Thymus (tissue), 11 donors: ENCODE measurements around the gene DNTT. TPM values are rescaled to one million over a fixed set of nuclear protein-coding genes. Genes with fewer than 3 reads are reported as not detected.

Experiments
- DNase-seq, 9 donors: peaks; one replicate each; pipeline ENCODE4 v3.0.0-alpha.2; 2013; ENCODE audit warnings: low spot score in 9 of 9, low read depth in 6 of 9, missing footprints in 1 of 9
- H3K27ac ChIP-seq, 2 donors: one replicate each; pipeline ENCODE4 v1.5.1; 2013; ENCODE audit warnings: control low read depth in 1 of 2, low read depth in 1 of 2, low read length in 1 of 2, mild to moderate bottlenecking in 1 of 2, moderate library complexity in 1 of 2
- H3K27me3 ChIP-seq, 2 donors: one replicate each; pipeline ENCODE4 v1.5.1; 2013; ENCODE audit warnings: low read length in 1 of 2; ENCODE audit not compliant: control insufficient read depth in 2 of 2, insufficient read depth in 1 of 2
- H3K36me3 ChIP-seq, 2 donors: one replicate each; pipeline ENCODE4 v1.5.1; 2013; ENCODE audit warnings: low read length in 1 of 2, mild to moderate bottlenecking in 1 of 2, moderate library complexity in 1 of 2; ENCODE audit not compliant: control insufficient read depth in 2 of 2, insufficient read depth in 2 of 2
- H3K4me1 ChIP-seq, 2 donors: one replicate each; pipeline ENCODE4 v1.5.1; 2013; ENCODE audit warnings: low read length in 2 of 2; ENCODE audit not compliant: control insufficient read depth in 2 of 2, insufficient read depth in 2 of 2
- H3K4me3 ChIP-seq, 2 donors: one replicate each; pipeline ENCODE4 v1.5.1; 2013; ENCODE audit warnings: low read length in 2 of 2, control low read depth in 1 of 2, mild to moderate bottlenecking in 1 of 2
- H3K9me3 ChIP-seq, 2 donors: one replicate each; pipeline ENCODE4 v1.5.1; 2013; ENCODE audit warnings: low read length in 1 of 2, mild to moderate bottlenecking in 1 of 2; ENCODE audit not compliant: control insufficient read depth in 2 of 2, insufficient read depth in 1 of 2
- WGBS: extraction: QIAGEN DNeasy Blood & Tissue Kit; methylation state at CpG from one replicate; pipeline ENCODE4 v1.1.7; 2013; 5-methylcytosine and 5-hydroxymethylcytosine counted together
- polyA plus RNA-seq: library from polyadenylated mRNA; stranded (reverse); fragments of 200-250 nt; gene quantifications from one replicate; pipeline ENCODE4 v1.2.3, GENCODE V29; 2013
- total RNA-seq: library from RNA; stranded (reverse); fragments of 120-200 nt; gene quantifications from one replicate; pipeline ENCODE4 v1.2.4, GENCODE V29; 2013
- donor health status: healthy.

Gene DNTT
- total and polyA plus RNA-seq, 2 donors, result 38.4 to 38.7 TPM

DNA sequence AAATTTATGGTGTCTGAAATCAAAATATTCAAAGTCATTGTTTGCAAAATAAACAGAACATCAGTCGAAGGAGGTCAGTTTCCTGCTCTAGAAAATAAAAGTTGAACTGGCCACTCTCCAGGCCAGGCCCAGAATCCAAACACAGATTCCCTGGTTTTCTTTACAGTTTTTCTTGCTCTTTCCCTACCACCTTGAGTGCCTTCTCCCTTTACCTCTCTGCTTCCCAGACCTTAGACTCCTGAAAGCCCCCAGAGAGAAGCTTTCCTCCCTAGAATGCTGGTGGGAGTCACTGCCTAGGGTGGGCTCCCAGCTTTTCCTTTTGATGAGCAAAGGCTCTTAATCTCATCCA is 6.1 kb downstream of the DNTT start:
- Histone ChIP-seq H3K4me1 (peaks cover 38 to 72% of the 10 kb centered on the region in 2 donors), H3K27me3 (no peaks in the 10 kb centered on the region), H3K36me3 (peaks cover 0 to 3% of the 10 kb centered on the region in 2 donors), H3K9me3 (no peaks in the 10 kb centered on the region), H3K4me3 (peak overlapping the region in 1 of 2 donors; percentile 85), H3K27ac (peak overlapping the region; percentile 0 to 68)
- no peak for DNase-seq
- 41% methylated on average over 1 of the region's 1 CpG for WGBS

DNA sequence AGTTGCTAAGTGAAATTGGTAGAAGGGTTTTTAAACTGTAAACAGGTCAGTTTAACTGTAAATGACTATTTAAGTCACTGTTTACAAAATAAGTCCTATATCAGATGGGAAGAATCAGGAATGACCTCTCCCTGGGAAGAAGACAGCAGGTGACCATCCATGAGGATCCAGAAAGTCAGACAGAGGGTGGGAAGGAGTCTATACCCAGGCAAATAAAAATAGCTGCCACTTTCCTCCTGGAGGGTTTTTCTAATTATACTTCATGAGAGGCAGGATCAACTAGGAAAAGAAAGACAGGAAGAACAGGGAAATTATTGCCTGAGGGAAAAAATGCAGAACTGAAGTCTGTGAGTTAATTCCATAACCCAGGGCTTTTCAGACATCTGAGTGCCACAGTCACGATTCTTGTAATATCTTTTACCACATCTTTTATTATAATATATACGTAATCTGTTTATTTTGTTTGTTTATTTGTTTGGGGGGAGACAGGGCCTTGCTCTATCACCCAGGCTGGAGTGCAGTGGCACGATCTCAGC is 7.0 kb downstream of the DNTT start:
- no peak for DNase-seq
- peaks cover 45 to 77% of the 10 kb centered on the region in 2 donors for H3K4me1 ChIP-seq
- peak overlapping the region in 1 of 2 donors; percentile 4 for H3K27ac ChIP-seq
- H3K4me3 ChIP-seq, result peak overlapping the region in 1 of 2 donors; percentile 6
- H3K9me3 ChIP-seq, result no peaks in the 10 kb centered on the region
- no peaks in the 10 kb centered on the region for H3K27me3 ChIP-seq
- 54% methylated on average over 3 of the region's 3 CpGs for WGBS
- peaks cover 0 to 7% of the 10 kb centered on the region in 2 donors for H3K36me3 ChIP-seq

DNA sequence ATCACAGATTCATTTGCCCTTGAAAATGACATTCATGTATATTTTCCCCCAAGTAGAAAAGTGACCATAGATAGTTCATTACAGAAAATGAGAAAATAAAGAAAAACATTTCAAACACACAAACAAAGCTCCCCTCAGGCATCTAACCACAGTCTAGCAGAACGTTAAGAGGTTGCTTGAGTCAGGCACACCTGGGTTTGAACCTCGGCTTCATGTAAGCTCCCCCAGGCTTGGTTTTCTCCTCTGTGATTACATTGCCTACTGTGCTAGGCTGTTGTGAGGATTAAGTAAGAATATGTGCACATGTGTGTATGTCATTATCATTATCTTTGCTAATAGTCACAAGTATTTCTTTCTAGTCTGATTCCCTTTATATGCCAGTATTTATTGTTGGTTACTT is 9.1 kb downstream of the DNTT start:
- H3K4me3 ChIP-seq, result peak overlapping the region in 1 of 2 donors; percentile 44
- DNase-seq, result peak in 4 of 9 donors; percentile 48 to 83 (median 56)
- H3K9me3 ChIP-seq, result no peaks in the 10 kb centered on the region
- no peaks in the 10 kb centered on the region for H3K27me3 ChIP-seq
- peak overlapping the region; percentile 81 to 88 for H3K27ac ChIP-seq
- peaks cover 50 to 68% of the 10 kb centered on the region in 2 donors for H3K4me1 ChIP-seq
- H3K36me3 ChIP-seq, result peaks cover 4 to 17% of the 10 kb centered on the region in 2 donors
- WGBS, result 4% methylated on average over 2 of the region's 2 CpGs

DNA sequence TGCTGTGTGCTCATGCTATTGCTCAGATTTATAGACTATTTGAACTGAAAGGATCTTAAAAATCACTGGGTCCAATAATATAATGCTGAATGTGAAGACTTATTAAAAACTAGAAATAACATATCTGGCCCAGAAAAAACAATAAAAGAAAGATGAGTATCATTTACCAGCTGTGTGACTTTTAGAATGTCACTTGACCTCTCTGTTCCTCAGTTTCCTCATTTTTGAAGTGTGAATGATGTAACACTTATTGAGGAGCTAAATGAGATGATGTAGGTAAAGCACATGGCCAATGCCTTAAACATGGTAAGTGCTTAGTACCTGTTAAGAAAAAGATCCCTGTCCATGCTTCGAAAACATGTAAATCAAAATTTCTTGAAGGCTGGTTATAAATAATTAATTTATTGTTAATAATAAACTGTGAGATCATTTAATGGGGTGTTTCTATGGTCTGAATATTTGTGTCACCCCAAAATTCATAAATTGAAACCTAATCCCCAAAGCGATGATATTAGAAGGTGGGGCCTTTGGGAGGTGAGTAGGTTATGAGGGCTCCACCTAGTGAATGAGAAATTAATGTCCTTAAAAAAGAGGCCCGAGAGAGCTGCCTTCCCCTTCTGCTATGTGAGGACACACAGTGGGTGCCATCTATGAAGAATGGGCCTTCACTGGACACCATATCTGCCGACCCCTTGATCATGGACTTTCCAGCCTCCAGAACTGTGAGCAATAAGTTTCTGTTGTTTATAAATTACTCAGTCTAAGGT is 13.0 kb downstream of the DNTT start:
- no peak overlapping the region for H3K27ac ChIP-seq
- peaks cover 35 to 39% of the 10 kb centered on the region in 2 donors for H3K4me1 ChIP-seq
- no peak for DNase-seq
- 86% methylated on average over 4 of the region's 4 CpGs for WGBS
- H3K27me3 ChIP-seq, result no peaks in the 10 kb centered on the region
- no peaks in the 10 kb centered on the region for H3K9me3 ChIP-seq
- no peak overlapping the region for H3K4me3 ChIP-seq
- peaks cover 31 to 39% of the 10 kb centered on the region in 2 donors for H3K36me3 ChIP-seq

DNA sequence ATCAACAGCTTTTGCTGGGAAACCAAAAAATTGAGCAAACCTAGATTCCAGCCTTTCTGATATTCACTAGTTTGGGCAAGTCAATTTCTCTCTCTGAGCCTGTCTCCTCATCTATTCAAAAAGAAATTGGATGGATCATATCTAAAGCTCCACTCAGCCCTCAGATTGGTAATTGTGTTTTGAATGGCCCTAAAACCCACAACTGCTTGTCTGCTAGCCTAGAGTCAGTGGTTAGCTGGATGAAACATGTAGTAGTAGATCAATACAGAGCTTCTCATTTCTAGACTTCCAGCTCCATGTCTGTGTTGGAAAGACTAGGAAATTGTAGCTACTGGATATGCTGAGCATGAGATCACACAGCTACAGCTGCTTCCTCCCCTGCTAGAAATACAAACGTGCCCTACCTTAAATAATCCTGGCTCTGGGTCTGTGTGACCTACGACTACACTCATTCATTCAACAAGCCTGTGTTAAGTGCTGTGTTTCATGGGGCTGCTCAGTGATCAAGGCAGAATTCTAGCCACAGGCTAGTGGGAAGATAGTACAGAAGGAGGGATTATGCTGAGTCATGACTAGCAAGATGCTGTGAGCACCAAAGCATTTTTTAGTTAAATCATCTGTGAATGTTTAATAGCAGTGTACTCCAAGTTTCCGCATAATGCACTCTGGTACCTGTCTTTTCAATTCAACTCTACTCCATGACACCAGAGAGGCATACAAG is 15.7 kb downstream of the DNTT start:
- Histone ChIP-seq H3K4me3 (no peak overlapping the region), H3K27ac (no peak overlapping the region), H3K36me3 (peaks cover 45 to 57% of the 10 kb centered on the region in 2 donors), H3K9me3 (no peaks in the 10 kb centered on the region), H3K27me3 (no peaks in the 10 kb centered on the region), H3K4me1 (peaks cover 17 to 21% of the 10 kb centered on the region in 2 donors)
- WGBS, result 70% methylated on average over 3 of the region's 3 CpGs
- DNase-seq, result no peak

DNA sequence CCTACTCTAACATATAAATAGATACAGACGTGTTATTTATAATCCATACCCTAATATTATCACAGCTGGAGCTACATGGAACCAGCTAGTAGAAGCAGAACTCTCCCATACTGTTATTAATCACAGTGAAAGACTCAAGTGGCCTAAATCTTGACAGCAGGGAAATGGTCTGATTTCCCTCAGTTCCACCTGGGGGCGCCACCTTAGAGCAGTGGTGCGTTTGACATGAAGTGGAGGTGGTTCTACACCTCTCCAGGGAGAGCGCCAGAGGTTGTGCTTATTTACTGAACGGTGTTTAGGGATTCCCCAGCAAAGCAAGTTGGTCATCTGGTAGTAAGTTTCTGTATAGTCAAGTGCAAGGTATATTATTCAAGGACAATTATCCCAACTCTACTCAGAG is 17.6 kb downstream of the DNTT start:
- Histone ChIP-seq H3K36me3 (peaks cover 51 to 54% of the 10 kb centered on the region in 2 donors), H3K4me1 (peaks cover 3 to 12% of the 10 kb centered on the region in 2 donors), H3K27me3 (no peaks in the 10 kb centered on the region), H3K27ac (no peak overlapping the region), H3K4me3 (no peak overlapping the region), H3K9me3 (no peaks in the 10 kb centered on the region)
- WGBS, result 93% methylated on average over 5 of the region's 5 CpGs
- DNase-seq, result no peak

DNA sequence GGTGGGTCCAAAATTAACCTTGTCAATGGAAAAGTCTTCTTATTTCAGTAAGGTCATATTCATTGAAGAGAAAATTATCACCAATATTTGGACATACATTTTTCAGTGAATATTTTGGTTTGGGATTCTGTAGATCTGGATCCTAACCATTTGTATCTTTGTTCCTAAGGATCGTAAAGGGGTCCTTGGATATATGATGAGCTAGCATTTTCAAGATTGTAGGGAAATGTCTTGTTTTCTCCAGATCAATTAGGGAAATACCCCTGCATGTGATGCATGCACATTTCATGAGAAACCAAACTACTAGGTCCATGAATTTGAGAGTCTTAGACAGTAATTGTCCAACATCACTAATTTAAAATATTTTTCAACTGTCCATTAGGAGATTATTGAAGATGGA is 18.0 kb downstream of the DNTT start:
- 98% methylated on average over 1 of the region's 1 CpG for WGBS
- peaks cover 3 to 12% of the 10 kb centered on the region in 2 donors for H3K4me1 ChIP-seq
- DNase-seq, result no peak

DNA sequence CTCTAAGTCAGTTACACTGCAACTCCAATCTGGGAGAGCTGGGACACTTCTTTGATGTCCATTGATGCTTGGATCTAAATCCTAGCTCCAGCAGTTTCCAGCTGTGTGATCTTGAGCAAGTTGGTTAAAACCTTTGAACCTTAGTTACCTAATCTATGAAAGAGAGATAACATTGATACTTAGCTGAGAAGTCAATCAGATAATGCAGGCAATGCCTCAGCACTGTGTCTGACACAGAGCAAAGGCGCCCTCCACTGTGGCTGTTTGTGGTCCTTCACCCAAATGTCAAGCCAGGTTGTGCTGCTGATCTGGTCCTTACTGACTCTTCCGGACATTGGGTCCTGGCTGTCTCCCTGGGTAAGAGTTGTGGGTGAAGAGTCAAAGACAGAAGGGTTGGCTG is 20.2 kb downstream of the DNTT start:
- Histone ChIP-seq H3K4me1 (peaks cover 3 to 16% of the 10 kb centered on the region in 2 donors), H3K4me3 (no peak overlapping the region), H3K27me3 (no peaks in the 10 kb centered on the region), H3K27ac (no peak overlapping the region), H3K9me3 (no peaks in the 10 kb centered on the region), H3K36me3 (peaks cover 57 to 69% of the 10 kb centered on the region in 2 donors)
- 98% methylated on average over 2 of the region's 2 CpGs for WGBS
- DNase-seq, result no peak

More for the DNA sequence above, 18.0 kb downstream of the DNTT start:
- Histone ChIP-seq H3K27ac (no peak overlapping the region), H3K36me3 (peaks cover 52 to 59% of the 10 kb centered on the region in 2 donors), H3K9me3 (no peaks in the 10 kb centered on the region), H3K4me3 (no peak overlapping the region), H3K27me3 (no peaks in the 10 kb centered on the region)
